ENCODE measurements around the gene RAI14. TPM values are rescaled to one million over a fixed set of nuclear protein-coding genes. Genes with fewer than 3 reads are reported as not detected.

Gene RAI14
- total RNA-seq, 2 donors from 2014 or later, result 70.7 to 80.1 TPM

GRCh38 chr5:34737731-34738130 lies 81.6 kb downstream of the RAI14 start:
- TF ChIP-seq CTCF (IDR thresholded peaks at IDR 0.05), result no peak
- DNase-seq (ENCODE audit: low spot score) (no peak), ATAC-seq (ENCODE audit: insufficient number of reproducible peaks, low FRiP score, low read depth) (no peak)
- no peaks in the 10 kb centered on the region for H3K27me3 ChIP-seq (replicated peaks; ENCODE audit: insufficient read depth)
- peaks cover 33 to 88% of the 10 kb centered on the region in 2 donors for H3K4me1 ChIP-seq (ENCODE audit: control insufficient read depth in 1 of 2, low read depth in 2 of 2)
- peak overlapping the region; percentile 41 for H3K4me3 ChIP-seq
- H3K9me3 ChIP-seq, result no peaks in the 10 kb centered on the region
- H3K27ac ChIP-seq, result peak overlapping the region; percentile 66 to 70
- no peaks in the 10 kb centered on the region for H3K36me3 ChIP-seq

GRCh38 chr5:34738381-34738780 lies 82.3 kb downstream of the RAI14 start:
- Histone ChIP-seq H3K4me3 (peak overlapping the region; percentile 41), H3K27me3 (replicated peaks; ENCODE audit: insufficient read depth) (no peaks in the 10 kb centered on the region), H3K9me3 (no peaks in the 10 kb centered on the region), H3K27ac (peak overlapping the region; percentile 66 to 70), H3K36me3 (no peaks in the 10 kb centered on the region), H3K4me1 (ENCODE audit: control insufficient read depth in 1 of 2, low read depth in 2 of 2) (peaks cover 33 to 93% of the 10 kb centered on the region in 2 donors)
- ATAC-seq (ENCODE audit: insufficient number of reproducible peaks, low FRiP score, low read depth) (peak; percentile 39), DNase-seq (ENCODE audit: low spot score) (no peak)
- TF ChIP-seq CTCF (IDR thresholded peaks at IDR 0.05), result no peak

GRCh38 chr5:34740389-34740806 lies 84.3 kb downstream of the RAI14 start:
- Histone ChIP-seq H3K36me3 (no peaks in the 10 kb centered on the region), H3K27me3 (replicated peaks; ENCODE audit: insufficient read depth) (no peaks in the 10 kb centered on the region), H3K9me3 (no peaks in the 10 kb centered on the region), H3K4me1 (ENCODE audit: control insufficient read depth in 1 of 2, low read depth in 2 of 2) (peaks cover 30 to 90% of the 10 kb centered on the region in 2 donors), H3K27ac (peak overlapping the region; percentile 60 to 66), H3K4me3 (no peak overlapping the region)
- ATAC-seq (ENCODE audit: insufficient number of reproducible peaks, low FRiP score, low read depth) (no peak), DNase-seq (ENCODE audit: low spot score) (no peak)
- TF ChIP-seq CTCF (IDR thresholded peaks at IDR 0.05), result peak; percentile 9

- Histone ChIP-seq H3K4me1 (ENCODE audit: control insufficient read depth in 1 of 2, low read depth in 2 of 2) (peaks cover 27 to 75% of the 10 kb centered on the region in 2 donors), H3K4me3 (no peak overlapping the region), H3K9me3 (no peaks in the 10 kb centered on the region), H3K36me3 (no peaks in the 10 kb centered on the region), H3K27me3 (replicated peaks; ENCODE audit: insufficient read depth) (no peaks in the 10 kb centered on the region), H3K27ac (peak overlapping the region; percentile 60 to 66)
- no peak for TF ChIP-seq CTCF (IDR thresholded peaks at IDR 0.05)
- no peak for ATAC-seq (ENCODE audit: insufficient number of reproducible peaks, low FRiP score, low read depth)
- DNase-seq (ENCODE audit: low spot score), result no peak
Observed at GRCh38 chr5:34742061-34742460, 85.9 kb downstream of the RAI14 start.

- no peak for TF ChIP-seq CTCF (IDR thresholded peaks at IDR 0.05)
- Histone ChIP-seq H3K4me3 (no peak overlapping the region), H3K9me3 (no peaks in the 10 kb centered on the region), H3K36me3 (no peaks in the 10 kb centered on the region), H3K4me1 (ENCODE audit: control insufficient read depth in 1 of 2, low read depth in 2 of 2) (peaks cover 14 to 59% of the 10 kb centered on the region in 2 donors), H3K27ac (no peak overlapping the region), H3K27me3 (replicated peaks; ENCODE audit: insufficient read depth) (no peaks in the 10 kb centered on the region)
- DNase-seq (ENCODE audit: low spot score), result no peak
- ATAC-seq (ENCODE audit: insufficient number of reproducible peaks, low FRiP score, low read depth), result no peak
Observed at GRCh38 chr5:34743878-34744277, 87.8 kb downstream of the RAI14 start.
